ENCODE results near the gene HK2.
A peak's percentile ranks its signal among the peaks of the same experiment; 100 is the strongest.
"Not testable (repeated sequence)": the region's sequence is repeated elsewhere in the genome, so short reads cannot be mapped to it uniquely, and the experiment has no call there.

HK2 gene

DNA sequence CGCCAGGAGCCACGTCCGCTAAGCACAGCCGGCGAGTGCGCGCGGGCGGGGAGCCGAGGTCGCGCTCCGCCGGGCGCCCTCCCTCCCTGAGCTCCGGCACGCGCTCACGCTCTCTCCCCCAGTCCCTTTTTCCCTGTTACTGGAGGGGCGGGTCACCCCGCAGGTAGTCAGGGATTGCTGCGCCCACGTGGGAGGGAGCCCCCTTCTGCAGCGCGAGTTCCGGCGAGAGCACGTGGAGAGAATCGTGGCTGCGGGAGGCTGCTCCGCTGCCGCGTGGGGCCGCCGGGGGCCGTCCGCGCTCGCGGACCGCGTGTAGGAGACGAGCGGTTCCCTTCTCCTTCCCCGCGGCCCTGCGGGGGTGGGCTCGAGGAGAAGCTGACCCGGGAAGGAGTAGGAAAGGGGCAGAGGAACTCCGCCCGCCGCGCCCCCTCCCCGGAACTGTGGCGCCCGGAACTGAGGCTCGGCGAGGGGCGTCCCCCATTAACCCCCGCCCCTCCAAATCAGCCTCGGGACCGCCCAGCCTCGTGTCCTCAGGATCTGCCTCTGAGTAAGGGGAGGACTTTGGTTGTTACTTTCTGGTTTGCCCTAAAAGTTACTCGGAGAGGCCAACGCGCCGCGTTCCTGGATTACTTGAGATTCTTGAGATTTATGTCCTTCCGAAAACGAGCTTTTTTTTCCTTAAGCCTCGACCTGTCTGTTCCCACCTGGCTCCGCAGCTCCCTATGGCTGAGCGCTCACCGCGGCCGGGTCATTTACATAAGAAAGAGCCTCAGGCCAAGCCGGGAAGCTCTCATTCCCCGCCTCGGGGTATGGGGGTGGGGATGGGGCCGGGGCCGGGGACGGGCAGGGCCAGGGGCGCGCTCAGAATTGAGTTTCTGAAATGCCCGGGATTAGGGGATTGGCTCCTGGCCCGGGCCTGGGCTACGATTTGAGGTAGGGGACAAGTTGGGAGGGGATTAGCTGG lies 1.1 kb downstream of the HK2 start:
- peak; percentile 52 for DNase-seq

DNA sequence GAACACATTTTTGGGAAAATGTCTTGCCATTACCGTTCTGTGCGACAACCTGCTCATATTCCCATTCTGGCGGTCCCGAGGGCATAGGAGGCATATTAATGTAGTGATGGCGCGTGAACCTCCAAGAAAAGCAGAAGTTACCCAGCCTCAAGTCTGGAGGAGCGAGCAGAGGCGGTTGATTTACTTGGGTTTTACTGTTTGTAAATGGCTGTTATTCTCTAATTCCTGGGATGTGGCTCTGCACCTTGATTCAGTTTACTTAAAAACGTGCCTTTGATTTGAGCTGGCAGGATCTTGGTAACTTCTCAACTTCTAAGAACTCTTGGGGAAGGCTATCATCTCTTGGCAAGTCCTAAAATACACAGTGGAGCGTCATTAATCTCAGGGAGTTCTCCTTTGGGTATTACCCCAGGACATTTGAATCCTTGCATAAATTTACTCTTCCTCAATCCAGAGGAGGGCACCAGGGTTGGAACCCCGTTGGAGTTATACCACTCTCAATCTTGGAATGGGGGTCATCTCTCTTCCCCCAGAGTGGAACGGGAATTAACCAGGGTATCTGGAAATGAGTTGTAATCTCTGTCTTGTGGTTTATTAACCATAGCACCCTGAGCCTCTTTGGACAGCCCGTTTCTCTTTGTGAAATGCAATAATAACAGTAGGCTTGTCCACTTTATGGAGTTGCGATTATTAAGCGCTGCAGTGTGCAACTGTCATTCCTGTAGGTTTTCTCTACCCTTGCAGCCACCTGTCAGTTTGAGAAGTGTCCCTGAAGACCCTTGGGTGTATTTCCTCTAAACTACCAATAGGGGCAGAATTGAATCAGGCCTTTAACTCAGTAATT lies 2.1 kb downstream of the HK2 start:
- DNase-seq, result peak; percentile 39

DNA sequence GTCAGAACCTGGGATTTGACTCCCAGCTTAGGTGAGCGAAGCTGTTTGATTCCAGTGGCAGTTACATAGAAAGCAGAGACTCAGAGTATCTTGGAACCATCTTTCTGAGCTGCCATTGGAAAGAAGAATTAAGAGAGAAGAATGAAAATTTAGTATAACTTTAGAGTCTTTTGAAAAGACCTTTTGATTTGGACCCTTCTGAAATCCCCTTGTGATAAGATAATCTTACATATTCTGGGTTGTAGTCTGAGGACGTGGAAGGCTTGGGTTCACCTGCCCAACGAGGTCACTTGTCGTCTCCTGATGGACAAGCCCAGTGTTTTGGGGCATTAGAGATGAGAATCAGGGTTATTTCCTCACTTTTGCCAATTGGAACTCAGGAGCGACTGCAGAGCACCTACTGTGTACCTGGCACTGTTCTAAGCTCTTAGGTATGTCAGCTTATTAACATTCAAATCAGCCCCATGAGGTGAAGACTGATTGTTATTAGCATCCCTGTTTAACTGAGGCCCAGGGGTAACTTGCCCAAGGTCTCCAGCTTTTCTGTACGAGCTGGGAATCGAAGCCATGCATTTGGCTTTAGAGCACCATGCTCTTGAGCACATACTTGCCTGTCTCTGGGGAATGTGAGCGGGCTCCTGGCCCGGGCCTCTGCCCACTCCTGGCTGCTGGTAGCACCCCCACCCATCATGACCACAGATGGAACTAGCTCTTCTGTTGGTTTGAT lies 2.9 kb downstream of the HK2 start:
- DNase-seq, result no peak

GRCh38 chr2:74841641-74842040 lies 7.7 kb downstream of the HK2 start:
- DNase-seq, result no peak

GRCh38 chr2:74843433-74843832 lies 9.5 kb downstream of the HK2 start:
- peak; percentile 63 for DNase-seq

GRCh38 chr2:74843899-74844298 lies 10.0 kb downstream of the HK2 start:
- DNase-seq, result peak; percentile 81

DNA sequence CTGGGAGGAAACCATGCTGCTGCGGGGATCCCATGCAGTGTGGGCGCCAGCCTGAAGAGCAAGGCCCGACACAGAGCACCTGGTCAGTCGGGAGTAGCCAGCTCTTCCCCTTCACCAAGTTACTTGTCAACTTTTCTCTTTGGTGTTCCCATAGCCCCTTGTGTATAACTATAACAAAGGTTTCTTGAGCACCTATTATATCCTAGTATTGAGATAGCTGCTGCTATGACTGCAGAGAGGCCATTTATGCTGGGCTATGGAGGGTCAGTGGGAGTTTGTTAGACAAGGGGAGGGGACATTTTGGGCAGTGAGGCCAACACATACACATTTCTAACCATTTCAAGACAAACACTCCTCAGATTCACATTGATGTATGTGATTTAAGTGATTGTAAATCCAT lies 10.8 kb downstream of the HK2 start:
- no peak for DNase-seq

GRCh38 chr2:74845217-74845751 lies 11.4 kb downstream of the HK2 start:
- DNase-seq, result peak; percentile 78

- DNase-seq, result peak; percentile 28
These were observed 12.1 kb downstream of the HK2 start for GRCh38 chr2:74845991-74846390.

- no peak for DNase-seq
These were observed 12.6 kb downstream of the HK2 start for GRCh38 chr2:74846481-74846880.

- DNase-seq, result no peak
These were observed 13.3 kb downstream of the HK2 start for GRCh38 chr2:74847070-74847858.

DNA sequence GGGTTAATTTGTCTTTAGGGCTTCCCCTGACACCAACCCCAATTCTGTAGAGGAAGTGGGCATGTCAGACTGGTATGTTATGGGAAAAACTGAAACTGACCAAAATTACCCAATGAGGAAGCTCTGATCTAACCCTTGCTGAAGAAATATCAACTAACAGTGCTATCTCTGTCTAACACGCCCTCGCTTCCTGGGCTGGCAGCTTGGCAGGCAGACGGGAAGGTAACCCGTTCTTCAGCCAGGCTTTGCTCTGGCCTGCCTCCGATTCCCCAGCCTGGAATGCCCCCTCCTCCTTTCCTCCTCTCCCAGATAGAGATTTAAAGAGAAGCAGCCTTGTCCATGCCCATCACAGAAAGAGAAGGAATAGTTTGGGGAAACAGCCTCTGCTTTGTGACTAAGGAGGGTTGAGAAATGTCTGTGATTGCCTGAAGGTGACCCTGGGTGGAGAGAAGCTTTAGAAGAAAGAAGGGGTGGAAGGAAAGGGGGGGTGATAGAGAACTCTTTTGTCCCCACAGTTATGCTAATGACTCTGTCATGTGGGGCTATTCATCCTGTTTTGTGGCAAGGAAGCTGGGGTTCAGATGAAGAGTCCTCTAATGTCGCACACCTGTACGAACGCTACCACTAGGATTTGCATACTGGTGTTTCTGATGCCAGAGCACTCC lies 15.4 kb downstream of the HK2 start:
- no peak for DNase-seq

GRCh38 chr2:74850496-74851190 lies 16.7 kb downstream of the HK2 start:
- no peak for DNase-seq

DNA sequence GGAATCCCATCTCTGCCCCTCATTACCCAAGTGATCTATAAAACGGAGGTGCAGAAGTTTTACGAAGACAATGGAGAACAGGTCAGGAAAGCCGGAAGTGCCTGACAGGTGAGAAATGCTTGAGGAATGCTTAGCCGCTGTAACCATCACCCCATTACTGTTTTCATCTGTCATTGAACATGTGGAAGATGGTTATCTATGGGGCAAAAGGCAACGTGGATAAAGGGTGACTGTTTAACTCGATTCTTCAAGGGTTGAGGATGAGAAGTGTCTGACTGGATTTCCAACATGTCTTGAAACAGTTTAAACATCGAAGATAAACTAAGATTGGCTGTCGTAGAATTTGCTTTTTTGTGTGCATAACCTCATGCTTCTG lies 17.3 kb downstream of the HK2 start:
- no peak for DNase-seq

DNA sequence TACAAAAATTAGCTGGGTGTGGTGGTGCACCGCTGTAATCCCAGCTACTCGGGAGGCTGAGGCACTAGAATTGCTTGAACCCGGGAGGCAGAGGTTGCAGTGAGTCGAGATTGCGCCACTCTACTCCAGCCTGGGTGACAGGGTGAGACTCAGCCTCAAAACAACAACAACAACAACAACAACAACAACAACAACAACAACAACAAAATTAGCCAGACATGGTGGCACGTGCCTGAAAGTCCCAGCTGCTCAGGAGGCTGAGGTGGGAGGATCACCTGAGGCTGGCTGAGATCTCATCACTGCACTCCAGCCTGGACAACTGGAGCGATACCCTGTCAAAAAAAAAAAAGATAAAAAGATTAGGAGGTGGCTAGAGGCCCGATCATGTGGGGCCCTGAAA lies 19.4 kb downstream of the HK2 start:
- not testable (repeated sequence) for DNase-seq

GRCh38 chr2:74854401-74854800 lies 20.5 kb downstream of the HK2 start:
- no peak for DNase-seq

DNA sequence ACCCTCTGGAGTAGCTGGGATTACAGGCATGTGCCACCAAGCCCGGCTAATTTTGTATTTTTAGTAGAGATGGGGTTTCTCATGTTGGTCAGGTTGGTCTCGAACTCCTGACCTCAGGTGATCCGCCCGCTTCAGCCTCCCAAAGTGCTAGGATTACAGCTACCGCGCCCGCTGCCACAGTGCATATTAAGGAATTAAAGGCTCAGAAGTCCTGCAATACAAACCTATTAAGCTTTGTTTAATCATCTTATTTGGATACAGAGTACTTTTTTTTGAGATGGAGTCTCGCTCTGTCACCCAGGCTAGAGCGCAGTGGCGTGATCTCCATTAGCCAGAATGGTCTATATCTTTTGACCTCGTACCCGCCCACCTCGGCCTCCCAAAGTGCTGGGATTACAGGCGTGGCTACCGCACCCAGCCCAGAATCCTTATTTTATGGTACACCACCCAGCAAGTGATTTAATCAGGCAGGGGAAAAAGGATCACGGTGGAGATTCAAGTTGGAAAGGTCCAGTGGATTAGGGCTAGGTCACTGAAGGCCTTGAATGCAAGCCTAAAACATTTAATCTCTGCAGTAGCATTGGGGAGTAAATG lies 21.3 kb downstream of the HK2 start:
- not testable (repeated sequence) for DNase-seq

GRCh38 chr2:74856004-74856578 lies 22.2 kb downstream of the HK2 start:
- no peak for DNase-seq

DNA sequence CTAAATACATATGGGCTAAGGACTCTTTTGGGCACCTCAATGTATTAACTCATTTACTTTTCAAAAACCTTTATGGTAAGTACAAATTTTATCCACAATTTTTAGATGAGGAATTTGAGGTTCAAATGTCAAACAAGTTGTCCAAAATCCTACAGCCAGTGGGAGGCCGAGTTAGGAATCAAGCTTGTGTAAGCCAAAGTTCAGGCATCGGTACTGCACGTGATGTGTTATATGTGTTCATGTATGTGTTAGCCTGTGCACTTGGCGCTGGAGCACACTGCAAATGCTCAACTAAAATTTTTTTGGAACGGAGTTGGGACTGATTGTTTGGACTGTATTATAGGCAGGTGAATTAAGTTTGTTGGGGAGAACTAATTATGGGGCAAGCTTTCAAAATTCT lies 22.7 kb downstream of the HK2 start:
- no peak for DNase-seq

DNA sequence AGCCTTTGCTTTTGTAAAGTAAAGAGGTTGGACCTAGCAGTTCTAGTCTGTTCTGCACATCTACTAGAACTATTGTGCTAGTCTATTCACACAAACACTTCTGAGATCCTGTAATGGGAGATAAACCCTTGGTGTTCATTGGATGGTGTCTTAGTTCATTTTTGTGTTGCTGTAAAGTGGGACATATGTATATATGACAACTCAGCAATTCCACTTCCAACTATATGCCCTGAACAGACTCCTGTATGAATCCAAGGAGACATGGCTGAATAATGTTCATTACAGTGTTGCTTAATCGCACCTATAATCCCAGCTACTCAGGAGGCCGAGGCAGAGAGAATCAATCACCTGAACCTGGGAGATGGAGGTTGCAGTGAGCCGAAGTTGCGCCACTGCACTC lies 23.3 kb downstream of the HK2 start:
- DNase-seq, result no peak

All from fibroblast of skin of scalp (primary cell).